SU-DHL-6 (cell line): ENCODE measurements around the gene ADA.
A peak's percentile ranks its signal among the peaks of the same experiment; 100 is the strongest.

Source experiments
- H2AFZ ChIP-seq: fragments of 200-600 bp; sonication (generic); 2 replicates; pipeline ENCODE4 v1.6.1; 2014; ENCODE audit warnings: low read depth, mild to moderate bottlenecking, moderate library complexity, mixed read lengths, antibody characterized with exemption, low read length; ENCODE audit not compliant: severe bottlenecking
- H3F3A ChIP-seq: fragments of 200-600 bp; shearing (Covaris generic); 2 replicates; pipeline ENCODE4 v1.6.0; 2016; ENCODE audit warnings: antibody characterized with exemption, mild to moderate bottlenecking; ENCODE audit not compliant: insufficient read depth
- H3K27ac ChIP-seq: fragments of 200-600 bp; sonication (generic); 2 replicates; pipeline ENCODE4 v1.5.1; 2016; ENCODE audit warnings: low read depth, mild to moderate bottlenecking, low read length, moderate library complexity, mixed read lengths
- H3K27me3 ChIP-seq: fragments of 200-600 bp; sonication (generic), shearing (Covaris generic); 2 replicates; pipeline ENCODE4 v1.6.0; 2014; ENCODE audit warnings: mild to moderate bottlenecking, low read length
- H3K36me3 ChIP-seq: fragments of 200-600 bp; sonication (generic); 2 replicates; pipeline ENCODE4 v1.6.1; 2014; ENCODE audit warnings: mild to moderate bottlenecking, low read length, mixed read lengths
- H3K4me2 ChIP-seq: fragments of 300-600, 200-600 bp; shearing (Covaris generic), sonication (generic); 2 replicates; pipeline ENCODE4 v1.6.0; 2014; ENCODE audit warnings: low read length, low read depth, mild to moderate bottlenecking; ENCODE audit not compliant: poor library complexity, severe bottlenecking
- H3K4me3 ChIP-seq: fragments of 200-600 bp; sonication (generic); 2 replicates; pipeline ENCODE4 v1.5.1; 2014; ENCODE audit warnings: antibody characterized with exemption, low read length, mild to moderate bottlenecking, mixed read lengths; ENCODE audit not compliant: insufficient read depth, poor library complexity, severe bottlenecking
- H3K79me2 ChIP-seq: fragments of 200-600 bp; sonication (generic); 2 replicates; pipeline ENCODE4 v1.6.1; 2014; ENCODE audit warnings: mild to moderate bottlenecking, low read length, moderate library complexity; ENCODE audit not compliant: insufficient read depth
- H3K9ac ChIP-seq: fragments of 200-600 bp; sonication (generic); 2 replicates; pipeline ENCODE4 v1.7.0; 2014; ENCODE audit warnings: mild to moderate bottlenecking, low read length
- H3K9me2 ChIP-seq: fragments of 200-600 bp; sonication (generic); replicated peaks from 2 replicates; pipeline ENCODE4 v1.6.1; 2014; ENCODE audit warnings: low read length; ENCODE audit not compliant: insufficient read depth
- H3K9me3 ChIP-seq: fragments of 200-600 bp; sonication (generic); 2 replicates; pipeline ENCODE4 v1.6.1; 2014; ENCODE audit warnings: low read length, mixed read lengths; ENCODE audit not compliant: insufficient read depth
- H4K20me1 ChIP-seq: fragments of 200-600 bp; sonication (generic); 2 replicates; pipeline ENCODE4 v1.6.1; 2014; ENCODE audit warnings: low read depth, mild to moderate bottlenecking, antibody characterized with exemption, low read length, moderate library complexity, mixed read lengths
- EZH2phosphoT487 ChIP-seq: fragments of 200-600 bp; sonication (generic), shearing (Covaris generic); conservative IDR thresholded peaks from 2 replicates; pipeline ENCODE4 v1.6.1; 2018; ENCODE audit warnings: mild to moderate bottlenecking, antibody characterized with exemption, low read length, moderate library complexity, mixed read lengths
- TF ChIP-seq, protein P1 (sequence below): fragments of 200-600 bp; sonication (generic); IDR thresholded peaks from one replicate; pipeline ENCODE4 v1.5.1; 2017; ENCODE audit warnings: antibody characterized with exemption, mild to moderate bottlenecking, low read length, moderate library complexity; ENCODE audit not compliant: insufficient read depth, poor library complexity, severe bottlenecking

ADA gene

DNA sequence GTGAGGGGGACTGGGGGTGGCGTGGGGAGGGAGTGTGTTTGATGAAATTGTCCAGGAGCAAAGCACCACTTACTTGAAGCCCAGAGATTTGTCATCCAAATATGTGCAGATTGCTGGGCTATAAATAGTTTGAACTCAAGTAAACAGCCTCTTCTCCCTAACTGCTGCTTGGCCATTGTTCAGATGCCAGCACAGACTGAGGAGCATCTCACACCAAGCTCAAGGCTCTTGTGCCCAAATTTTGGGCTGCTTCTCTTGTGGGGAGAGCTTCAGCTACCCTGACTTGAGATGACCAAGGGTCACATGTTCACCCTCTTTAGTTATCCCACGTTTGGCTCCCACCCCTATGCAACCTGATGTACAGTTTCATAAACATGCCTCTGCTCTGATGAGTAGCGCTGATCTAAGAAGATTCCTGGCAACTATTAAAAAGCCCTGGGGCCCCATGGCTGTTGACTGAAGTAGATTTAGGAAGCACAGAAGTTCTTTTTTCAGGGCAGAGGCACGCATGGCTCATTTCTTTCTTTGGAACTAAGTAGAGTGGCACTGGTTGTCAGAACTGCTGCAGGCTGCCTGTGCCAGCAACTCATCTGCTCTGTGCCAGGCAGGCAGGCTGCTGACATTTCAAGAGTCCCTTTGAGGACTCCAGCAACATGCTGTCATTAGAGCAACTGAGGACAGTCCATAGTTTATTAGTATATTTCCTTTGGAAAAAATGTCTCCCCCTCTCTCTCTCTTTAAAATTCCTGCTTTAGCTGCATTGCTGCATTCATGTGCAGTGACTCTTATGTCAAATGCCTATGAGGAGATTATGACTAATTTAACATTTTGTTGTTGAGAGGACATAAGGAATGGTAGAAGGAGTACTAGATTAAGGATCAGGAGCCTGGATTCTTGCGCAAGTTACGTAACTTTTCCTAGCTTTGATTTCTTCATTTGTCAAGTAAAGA, 78.7 kb downstream of the ADA start:
- H3K9me2 ChIP-seq = no peaks in the 10 kb centered on the region
- TF ChIP-seq, protein P1, sequence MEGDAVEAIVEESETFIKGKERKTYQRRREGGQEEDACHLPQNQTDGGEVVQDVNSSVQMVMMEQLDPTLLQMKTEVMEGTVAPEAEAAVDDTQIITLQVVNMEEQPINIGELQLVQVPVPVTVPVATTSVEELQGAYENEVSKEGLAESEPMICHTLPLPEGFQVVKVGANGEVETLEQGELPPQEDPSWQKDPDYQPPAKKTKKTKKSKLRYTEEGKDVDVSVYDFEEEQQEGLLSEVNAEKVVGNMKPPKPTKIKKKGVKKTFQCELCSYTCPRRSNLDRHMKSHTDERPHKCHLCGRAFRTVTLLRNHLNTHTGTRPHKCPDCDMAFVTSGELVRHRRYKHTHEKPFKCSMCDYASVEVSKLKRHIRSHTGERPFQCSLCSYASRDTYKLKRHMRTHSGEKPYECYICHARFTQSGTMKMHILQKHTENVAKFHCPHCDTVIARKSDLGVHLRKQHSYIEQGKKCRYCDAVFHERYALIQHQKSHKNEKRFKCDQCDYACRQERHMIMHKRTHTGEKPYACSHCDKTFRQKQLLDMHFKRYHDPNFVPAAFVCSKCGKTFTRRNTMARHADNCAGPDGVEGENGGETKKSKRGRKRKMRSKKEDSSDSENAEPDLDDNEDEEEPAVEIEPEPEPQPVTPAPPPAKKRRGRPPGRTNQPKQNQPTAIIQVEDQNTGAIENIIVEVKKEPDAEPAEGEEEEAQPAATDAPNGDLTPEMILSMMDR = no peak
- no peak for TF ChIP-seq EZH2phosphoT487
- no peaks in the 10 kb centered on the region for H3K79me2 ChIP-seq
- H3K4me2 ChIP-seq = no peak overlapping the region
- no peak overlapping the region for H3K4me3 ChIP-seq
- H3K9ac ChIP-seq = no peak overlapping the region
- H3F3A ChIP-seq = peaks cover 9% of the 10 kb centered on the region
- H3K27me3 ChIP-seq = no peaks in the 10 kb centered on the region
- no peak overlapping the region for H2AFZ ChIP-seq
- H3K36me3 ChIP-seq = no peaks in the 10 kb centered on the region
- H3K27ac ChIP-seq = no peak overlapping the region
- H4K20me1 ChIP-seq = no peaks in the 10 kb centered on the region
- no peaks in the 10 kb centered on the region for H3K9me3 ChIP-seq

DNA sequence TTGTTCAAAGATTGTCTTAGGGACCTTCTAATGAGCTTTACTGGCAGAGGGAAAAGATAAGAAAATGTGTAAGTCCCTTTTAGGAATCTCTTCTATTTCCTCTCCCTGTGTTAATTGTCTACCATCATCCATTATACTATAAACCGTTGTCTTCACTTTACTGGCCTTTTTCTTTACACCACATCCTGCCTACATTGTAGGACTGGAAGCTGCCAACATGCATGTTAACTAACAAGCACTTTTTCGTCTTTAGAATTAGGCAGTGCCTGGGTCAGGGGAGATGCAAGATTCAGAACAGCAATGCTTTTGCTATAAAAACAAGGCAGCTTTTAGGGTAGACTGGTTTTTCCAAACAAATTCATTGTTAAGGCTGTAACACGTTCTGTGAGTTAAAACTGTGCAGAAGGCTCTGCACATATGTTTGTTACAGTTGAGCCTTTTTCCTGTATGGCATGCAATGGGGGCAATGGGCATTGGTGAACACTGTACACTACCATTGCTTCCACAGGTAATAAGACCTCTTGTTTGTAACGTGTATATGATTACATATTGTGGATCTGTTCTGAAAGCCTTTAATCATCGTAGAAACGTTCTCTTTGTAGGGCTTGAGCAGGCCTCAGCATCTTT, 80.0 kb downstream of the ADA start:
- Histone ChIP-seq H2AFZ (peak overlapping the region; percentile 34), H3K4me2 (no peak overlapping the region), H3K9ac (no peak overlapping the region), H3F3A (0 out of 2 replicates have a peak, but pooled peaks cover 3% of the 10 kb centered on the region), H3K27me3 (no peaks in the 10 kb centered on the region), H4K20me1 (no peaks in the 10 kb centered on the region), H3K27ac (0 out of 2 replicates have a peak overlapping the region, but pooled peaks have one; percentile 2), H3K36me3 (no peaks in the 10 kb centered on the region), H3K9me3 (no peaks in the 10 kb centered on the region), H3K9me2 (no peaks in the 10 kb centered on the region), H3K4me3 (no peak overlapping the region), H3K79me2 (no peaks in the 10 kb centered on the region)
- TF ChIP-seq, protein P1 = no peak
- no peak for TF ChIP-seq EZH2phosphoT487

- Histone ChIP-seq H3K4me3 (no peak overlapping the region), H2AFZ (no peak overlapping the region), H3F3A (0 out of 2 replicates have a peak, but pooled peaks cover 3% of the 10 kb centered on the region), H3K9me3 (no peaks in the 10 kb centered on the region), H4K20me1 (no peaks in the 10 kb centered on the region), H3K9ac (no peak overlapping the region), H3K4me2 (no peak overlapping the region), H3K79me2 (no peaks in the 10 kb centered on the region), H3K27ac (no peak overlapping the region), H3K27me3 (no peaks in the 10 kb centered on the region), H3K36me3 (no peaks in the 10 kb centered on the region), H3K9me2 (no peaks in the 10 kb centered on the region)
- TF ChIP-seq EZH2phosphoT487 = no peak
- TF ChIP-seq, protein P1 = no peak
Observed at GRCh38 chr20:44570367-44570766, 81.1 kb downstream of the ADA start.
